CD4-positive, alpha-beta T cell treated with Interleukin-4 for 4 hours (primary cell): ENCODE data around the gene TBC1D3I.

Experiments used
- DNase-seq: peaks from one replicate; pipeline ENCODE4 v3.0.0-alpha.2; 2020

The TBC1D3I gene

DNA sequence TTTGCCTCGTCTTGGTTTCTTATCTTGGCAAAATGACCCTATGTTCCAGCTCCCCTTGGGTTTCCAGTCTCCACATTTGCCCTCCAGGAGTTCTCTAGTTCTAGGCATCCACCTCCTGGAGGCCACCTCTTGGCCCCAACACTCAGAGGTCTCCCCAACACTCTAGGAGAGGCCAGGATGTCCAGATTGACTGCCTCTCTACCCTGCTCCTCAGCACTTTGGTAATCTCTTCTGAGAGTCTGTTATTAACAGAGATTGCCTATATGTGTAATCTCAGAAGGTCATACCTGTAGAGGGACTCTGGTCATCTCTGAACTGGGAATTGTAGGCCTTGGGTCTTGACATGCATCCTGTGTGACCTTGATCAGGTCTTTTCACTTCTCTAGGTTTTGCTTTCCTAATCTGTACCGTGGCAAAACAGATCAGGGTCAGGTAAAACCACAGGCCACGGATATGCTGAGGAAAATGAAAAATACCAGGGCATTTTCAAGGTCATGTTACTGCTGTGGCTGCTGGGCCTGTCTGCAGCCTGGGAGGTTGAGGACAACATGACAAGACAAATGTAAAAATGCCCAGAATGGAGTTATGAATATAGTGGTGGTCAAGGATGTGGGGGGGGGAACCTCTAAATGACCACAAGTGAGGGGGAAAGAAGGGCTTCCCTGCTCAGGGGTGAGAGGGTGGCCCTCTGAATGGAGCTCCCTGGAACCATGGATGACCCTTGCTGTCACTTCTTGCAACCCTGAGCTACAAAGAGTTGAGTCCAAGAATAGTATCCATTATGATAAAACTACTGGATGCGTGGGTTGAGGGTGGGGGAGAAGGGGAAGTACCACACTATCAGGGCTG, 58.5 kb downstream of the TBC1D3I start:
- no peak for DNase-seq

DNA sequence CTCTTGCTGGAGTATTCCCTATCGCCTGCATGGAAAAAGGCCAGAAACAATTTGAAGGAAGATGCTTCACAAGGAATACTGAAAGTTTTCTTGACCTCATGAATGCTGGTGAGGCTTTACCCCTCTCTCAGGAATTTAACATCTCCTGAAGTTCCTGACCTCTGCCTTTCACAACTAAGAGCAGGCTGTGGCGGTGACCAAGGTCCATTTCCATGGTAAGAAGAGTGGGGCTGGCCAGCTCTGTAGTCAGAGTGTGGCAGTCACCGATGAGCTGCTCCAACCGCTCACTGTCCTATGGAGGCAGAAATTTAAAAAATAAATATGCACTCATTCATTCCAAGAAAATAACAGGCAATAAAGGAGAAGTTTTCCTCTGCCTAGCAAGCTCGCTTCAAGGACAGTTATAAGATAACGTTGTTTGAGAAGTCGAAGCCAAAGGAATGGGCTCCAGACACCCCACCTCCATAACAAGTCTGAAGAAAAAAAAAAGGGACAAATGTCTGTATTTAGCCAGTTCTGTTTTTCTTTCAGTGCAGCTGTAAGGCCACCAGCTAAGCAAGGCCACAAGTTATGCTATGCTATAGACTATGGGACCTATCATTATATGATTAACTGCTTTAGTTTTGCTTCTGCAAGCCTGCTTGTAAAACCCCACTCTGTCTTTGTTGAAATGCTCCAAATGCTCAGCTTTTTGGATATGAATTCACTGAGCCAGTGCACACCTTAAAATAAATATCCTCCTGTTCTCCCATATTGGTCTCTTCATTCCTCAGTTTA, 59.5 kb downstream of the TBC1D3I start:
- no peak for DNase-seq
